Measurements from ENCODE around the gene GALNT3.

GALNT3 gene

DNA sequence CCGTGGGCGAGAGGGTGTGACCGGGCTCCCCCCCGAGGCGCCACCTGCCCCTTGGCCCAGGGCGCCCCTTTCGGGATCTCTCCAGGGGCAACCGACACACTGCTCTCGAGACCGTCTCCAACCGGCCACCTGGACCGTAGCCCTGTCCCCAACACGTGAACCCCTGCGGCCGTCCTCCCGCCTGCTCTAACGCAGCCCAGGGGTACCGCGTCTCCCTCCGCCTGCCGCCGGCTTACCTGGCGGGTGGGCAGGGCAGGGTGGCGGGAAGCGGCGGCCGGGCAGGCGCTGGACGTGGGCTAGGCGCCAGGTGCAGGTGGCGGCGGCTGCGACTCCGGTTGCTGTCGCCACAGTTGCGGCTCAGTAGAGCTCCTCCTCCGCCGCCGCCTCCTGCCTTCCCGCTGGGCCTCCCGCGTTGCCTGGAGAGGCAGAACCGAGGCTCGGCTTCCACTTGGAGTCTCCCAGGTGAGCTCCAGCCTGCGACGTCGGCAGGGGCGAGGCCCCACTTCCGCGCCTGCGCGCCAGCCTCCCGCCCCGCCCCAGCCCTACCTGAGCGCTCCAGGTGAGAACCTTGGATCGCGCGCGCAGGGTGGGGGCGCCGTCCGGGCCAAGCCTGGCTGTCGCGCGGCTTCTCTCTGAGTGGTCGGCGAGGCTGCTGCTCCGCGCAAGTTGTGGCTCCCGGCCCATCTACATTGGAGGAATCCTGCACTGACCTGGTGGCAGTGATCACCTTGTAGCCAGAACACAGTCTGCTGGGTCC is at the start of gene GALNT3:
TSS of gene GALNT3 (minus strand) at position 469 of the 757 bp plus-strand sequence. CDS start 23,547 bp downstream, outside the sequence.
- ATAC-seq (peak; percentile 51), DNase-seq (ENCODE audit: low spot score in 2 of 2) (peak; percentile 11 to 63)
- no peaks in the 10 kb centered on the region for H3K9me3 Mint-ChIP-seq
- H3K4me1 Mint-ChIP-seq = peaks cover 42% of the 10 kb centered on the region
- H3K27ac Mint-ChIP-seq = peak within 1 kb of the TSS; percentile 96
- H3K36me3 Mint-ChIP-seq = peaks cover 5% of the 10 kb centered on the region
- peak within 1 kb of the TSS; percentile 81 for H3K4me3 Mint-ChIP-seq

DNA sequence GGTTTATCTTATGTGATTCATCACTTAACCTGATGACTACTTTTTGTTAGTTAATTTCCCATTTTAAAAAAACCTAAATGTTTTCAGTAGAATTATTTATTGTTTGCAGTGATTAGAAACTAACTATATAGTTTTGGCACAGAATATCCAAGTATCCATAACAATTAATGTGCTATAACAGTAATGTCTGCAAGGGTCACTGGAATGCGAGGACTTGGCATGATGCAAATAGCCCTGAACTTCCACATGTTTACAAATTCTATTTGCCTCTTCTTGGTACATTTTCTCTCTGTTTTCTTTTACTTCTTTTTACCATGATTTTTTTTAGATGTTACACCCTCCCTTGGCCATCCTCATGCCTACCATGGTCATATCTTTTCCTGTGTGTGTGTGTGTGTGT is 49.3 kb upstream of the GALNT3 start:
- Mint-ChIP-seq H3K9me3 (no peaks in the 10 kb centered on the region), H3K4me1 (no peaks in the 10 kb centered on the region), H3K27ac (no peak overlapping the region), H3K36me3 (no peaks in the 10 kb centered on the region), H3K4me3 (no peak overlapping the region)
- ATAC-seq (no peak), DNase-seq (ENCODE audit: low spot score in 2 of 2) (no peak)

DNA sequence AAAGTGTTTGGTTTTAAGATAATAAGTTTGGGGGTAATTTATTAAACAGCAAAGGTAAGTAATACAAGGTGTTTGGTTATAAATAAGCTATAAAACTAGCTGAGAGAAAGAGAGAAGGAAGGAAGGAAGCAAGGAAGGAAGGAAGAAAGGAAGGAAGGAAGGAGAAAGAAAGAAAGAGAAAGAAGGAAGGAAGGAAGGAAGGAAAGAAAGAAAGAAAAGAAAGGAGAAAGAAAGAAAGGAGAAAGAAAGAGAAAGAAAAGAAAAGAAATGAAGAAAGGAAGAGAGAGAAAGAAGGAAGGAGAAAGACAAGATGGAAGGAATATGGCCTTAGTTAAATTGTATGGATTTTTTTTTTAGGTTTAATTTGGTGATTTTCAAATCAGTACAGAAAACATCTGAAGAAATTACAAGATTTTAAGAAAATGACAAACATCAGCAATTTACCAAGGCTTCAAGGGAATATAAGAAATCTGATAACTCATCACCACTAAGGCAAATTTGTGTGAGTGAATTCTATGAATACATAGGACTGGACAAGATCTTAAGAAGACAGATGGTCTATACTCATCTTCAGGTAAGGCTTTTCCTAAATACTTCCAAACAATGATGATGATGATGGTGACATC is 46.4 kb upstream of the GALNT3 start:
- Mint-ChIP-seq H3K36me3 (no peaks in the 10 kb centered on the region), H3K27ac (no peak overlapping the region), H3K4me1 (no peaks in the 10 kb centered on the region), H3K4me3 (no peak overlapping the region), H3K9me3 (no peaks in the 10 kb centered on the region)
- DNase-seq (ENCODE audit: low spot score in 2 of 2) (no peak), ATAC-seq (no peak)

DNA sequence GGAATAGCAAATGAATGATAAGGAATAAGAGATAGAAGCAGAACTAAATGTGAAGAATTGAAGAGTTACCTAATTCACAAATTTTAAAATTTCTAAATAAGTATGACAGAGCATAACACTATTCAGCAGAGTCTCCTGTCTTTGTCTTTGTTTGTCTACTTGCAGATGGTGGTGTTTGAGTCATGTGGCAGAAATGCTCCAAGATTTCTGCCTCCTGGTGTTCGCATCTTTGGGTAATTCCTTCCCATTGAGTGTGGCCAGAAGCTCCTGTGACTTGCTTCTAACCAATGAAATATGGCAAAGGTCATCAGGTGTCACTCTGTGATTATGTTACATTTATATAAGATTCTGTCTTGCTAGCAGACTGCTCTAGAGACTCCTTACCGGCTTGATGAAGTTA is 45.6 kb upstream of the GALNT3 start:
- no peaks in the 10 kb centered on the region for H3K9me3 Mint-ChIP-seq
- H3K4me3 Mint-ChIP-seq = no peak overlapping the region
- H3K27ac Mint-ChIP-seq = no peak overlapping the region
- H3K36me3 Mint-ChIP-seq = no peaks in the 10 kb centered on the region
- no peak for DNase-seq (ENCODE audit: low spot score in 2 of 2)
- ATAC-seq = no peak
- no peaks in the 10 kb centered on the region for H3K4me1 Mint-ChIP-seq

DNA sequence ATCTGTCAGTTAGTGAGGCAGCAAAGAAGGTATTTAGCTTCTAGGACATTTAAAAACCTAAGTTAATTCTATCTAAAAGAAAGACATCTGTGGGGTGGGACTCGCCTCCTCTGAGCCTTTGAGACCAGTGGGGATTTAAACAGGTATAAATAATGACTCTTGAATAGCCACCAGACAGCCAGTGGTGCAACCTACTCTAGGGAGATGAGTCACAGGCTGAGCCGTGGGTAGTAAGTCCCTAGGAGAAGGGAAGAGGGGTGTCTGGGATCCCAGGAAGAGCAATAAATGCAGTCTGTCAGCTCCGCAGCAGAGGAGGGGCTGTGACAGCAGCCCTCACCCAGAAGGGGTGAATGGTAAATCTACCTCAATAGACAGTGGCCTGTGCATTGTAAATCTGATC is 43.1 kb upstream of the GALNT3 start:
- no peak for DNase-seq (ENCODE audit: low spot score in 2 of 2)
- H3K9me3 Mint-ChIP-seq = no peaks in the 10 kb centered on the region
- no peaks in the 10 kb centered on the region for H3K36me3 Mint-ChIP-seq
- ATAC-seq = no peak
- H3K27ac Mint-ChIP-seq = no peak overlapping the region
- H3K4me1 Mint-ChIP-seq = no peaks in the 10 kb centered on the region
- H3K4me3 Mint-ChIP-seq = no peak overlapping the region

DNA sequence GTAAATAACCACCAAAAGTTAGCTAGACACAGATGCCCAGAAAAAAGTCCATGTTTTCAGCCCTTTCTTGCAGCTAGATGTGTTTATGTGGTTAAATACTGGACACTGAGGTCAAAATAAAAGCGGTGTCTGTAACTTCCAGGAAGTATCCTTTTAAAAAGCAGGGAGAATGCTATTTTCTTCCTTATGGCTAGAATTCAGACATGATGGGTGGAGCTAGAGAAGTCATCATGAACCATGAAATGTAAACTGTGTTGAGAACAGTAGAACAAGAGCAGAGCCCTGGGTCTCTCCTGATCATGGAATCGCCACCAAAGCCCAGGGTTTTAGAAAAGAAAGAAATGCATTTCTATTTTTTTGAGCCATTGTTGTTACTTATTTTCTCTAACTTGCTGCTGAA is 41.3 kb upstream of the GALNT3 start:
- DNase-seq (ENCODE audit: low spot score in 2 of 2) = no peak
- Mint-ChIP-seq H3K36me3 (no peaks in the 10 kb centered on the region), H3K9me3 (no peaks in the 10 kb centered on the region), H3K4me1 (no peaks in the 10 kb centered on the region), H3K4me3 (no peak overlapping the region), H3K27ac (no peak overlapping the region)
- ATAC-seq = no peak

DNA sequence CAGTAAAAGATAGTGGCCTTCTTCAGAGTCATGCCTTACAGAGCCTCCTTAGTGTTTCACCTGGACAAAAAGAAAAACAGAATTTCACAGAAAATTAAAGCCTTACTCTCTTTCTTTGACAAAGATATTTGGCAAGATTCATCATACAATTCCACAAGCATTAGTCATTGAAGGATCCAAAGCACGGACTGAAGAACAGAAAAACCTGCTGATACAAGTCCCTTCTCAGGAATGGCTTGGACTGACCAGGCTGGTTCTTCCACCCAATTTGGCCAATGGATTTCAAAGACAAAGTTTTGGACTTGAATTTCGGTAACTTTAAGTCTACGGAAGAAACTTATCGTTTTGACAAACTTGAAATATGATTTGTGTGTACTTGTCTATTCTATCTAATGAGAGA is 39.1 kb upstream of the GALNT3 start:
- no peak overlapping the region for H3K27ac Mint-ChIP-seq
- H3K4me3 Mint-ChIP-seq = no peak overlapping the region
- DNase-seq (ENCODE audit: low spot score in 2 of 2) (no peak), ATAC-seq (no peak)
- no peaks in the 10 kb centered on the region for H3K9me3 Mint-ChIP-seq
- H3K4me1 Mint-ChIP-seq = no peaks in the 10 kb centered on the region
- no peaks in the 10 kb centered on the region for H3K36me3 Mint-ChIP-seq

DNA sequence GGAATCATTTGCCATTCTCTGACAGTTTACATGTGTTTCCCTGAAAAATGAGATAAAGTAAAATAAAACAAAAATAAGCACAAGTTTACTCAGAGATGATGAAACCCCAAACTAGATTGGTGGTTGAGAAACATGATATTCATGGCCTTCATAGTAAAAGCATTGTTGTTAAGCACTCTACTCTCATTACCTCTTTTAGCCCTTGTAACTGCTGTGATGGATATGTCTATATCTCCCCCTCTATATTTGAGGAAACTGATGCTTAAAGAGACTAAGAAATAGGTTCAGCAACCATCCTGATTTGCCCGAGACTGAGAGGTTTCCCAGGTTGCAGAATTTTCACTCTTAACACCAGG is 33.9 kb upstream of the GALNT3 start:
- ATAC-seq (no peak), DNase-seq (ENCODE audit: low spot score in 2 of 2) (no peak)
- Mint-ChIP-seq H3K27ac (no peak overlapping the region), H3K9me3 (no peaks in the 10 kb centered on the region), H3K4me1 (no peaks in the 10 kb centered on the region), H3K4me3 (no peak overlapping the region), H3K36me3 (no peaks in the 10 kb centered on the region)

DNA sequence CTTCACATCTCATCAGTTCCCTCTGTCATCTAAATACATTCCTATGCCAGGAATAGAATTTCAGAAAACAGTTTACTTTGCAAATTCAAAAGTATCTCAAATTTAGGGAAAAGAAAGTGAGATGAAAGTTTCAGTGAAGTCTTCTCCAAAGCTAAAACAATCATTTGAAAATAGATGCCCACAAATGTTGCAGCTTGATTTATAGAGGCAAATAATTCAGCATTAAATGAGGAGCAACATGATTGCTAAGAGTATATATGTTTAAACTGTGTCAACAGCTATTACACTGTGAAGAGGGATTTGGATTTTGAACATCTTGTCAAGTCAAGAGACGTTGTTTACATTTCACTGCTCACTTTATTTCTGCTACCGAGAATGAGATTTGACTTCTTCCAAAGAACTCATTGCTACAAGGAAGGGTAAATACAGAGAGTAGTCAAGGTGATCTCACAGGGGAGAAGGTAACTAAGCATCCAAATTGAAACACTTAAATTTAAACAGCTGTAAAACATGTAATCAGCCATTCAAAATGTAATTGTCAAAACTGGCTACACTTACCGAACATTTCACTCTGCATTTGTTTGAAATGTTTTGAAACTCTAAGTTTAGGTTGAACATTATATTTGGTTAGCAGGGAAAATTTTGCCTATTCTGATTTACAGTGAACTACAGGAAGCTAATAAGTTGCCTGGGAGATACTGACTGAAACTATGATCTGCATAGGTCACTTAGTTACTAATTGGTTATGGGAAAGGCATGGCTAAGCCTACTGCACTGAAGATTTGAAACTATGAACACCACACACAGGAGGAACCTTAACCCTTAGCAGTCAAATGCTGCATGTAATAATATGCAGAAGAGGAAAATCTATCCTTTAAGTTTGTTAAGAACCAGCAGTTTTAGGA is 33.2 kb upstream of the GALNT3 start:
- ATAC-seq (no peak), DNase-seq (ENCODE audit: low spot score in 2 of 2) (no peak)

DNA sequence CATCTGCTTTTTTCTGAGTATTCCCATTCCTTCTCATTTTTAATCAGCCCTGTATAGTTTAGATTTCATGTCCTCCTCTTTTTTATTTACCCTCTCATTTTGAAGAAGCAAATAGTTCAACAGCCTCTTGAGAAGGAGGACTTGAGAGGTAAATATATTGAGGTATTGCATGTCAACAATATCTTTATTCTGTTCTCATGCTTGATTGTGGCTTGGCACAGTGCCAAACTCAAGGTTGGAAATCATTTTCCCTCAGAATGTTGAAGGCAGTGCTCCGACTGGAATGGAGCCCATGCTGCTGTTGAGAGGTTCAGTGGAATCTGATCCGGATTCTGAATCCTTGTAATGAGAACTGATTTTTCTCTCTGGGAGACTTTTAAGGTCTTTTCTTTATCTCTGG is 31.0 kb upstream of the GALNT3 start:
- no peak for DNase-seq (ENCODE audit: low spot score in 2 of 2)
- Mint-ChIP-seq H3K36me3 (no peaks in the 10 kb centered on the region), H3K4me1 (no peaks in the 10 kb centered on the region), H3K27ac (no peak overlapping the region), H3K4me3 (no peak overlapping the region), H3K9me3 (no peaks in the 10 kb centered on the region)
- ATAC-seq = no peak

More for the DNA sequence above, 33.2 kb upstream of the GALNT3 start:
- H3K27ac Mint-ChIP-seq = no peak overlapping the region
- H3K36me3 Mint-ChIP-seq = no peaks in the 10 kb centered on the region
- H3K4me3 Mint-ChIP-seq = no peak overlapping the region
- no peaks in the 10 kb centered on the region for H3K9me3 Mint-ChIP-seq
- H3K4me1 Mint-ChIP-seq = no peaks in the 10 kb centered on the region

DNA sequence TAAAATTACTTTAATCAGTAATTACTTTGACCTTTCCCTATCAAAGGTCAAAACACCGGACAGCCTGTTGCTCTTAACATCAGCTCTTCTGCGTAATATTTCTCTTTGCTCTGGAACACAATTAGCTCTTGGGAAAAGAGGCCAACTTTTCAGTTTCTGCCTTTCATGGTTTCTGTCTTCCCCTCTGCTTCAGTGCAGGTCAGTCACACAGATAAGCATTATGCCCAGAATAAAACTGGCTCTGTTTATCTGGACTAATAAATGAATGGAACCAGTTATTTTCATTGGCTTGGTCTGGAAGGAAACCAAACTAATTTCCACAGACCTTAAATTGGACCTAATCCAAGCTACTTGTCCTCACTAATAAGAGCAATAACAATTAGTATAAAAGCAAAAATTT is 26.2 kb upstream of the GALNT3 start:
- H3K36me3 Mint-ChIP-seq = no peaks in the 10 kb centered on the region
- no peaks in the 10 kb centered on the region for H3K4me1 Mint-ChIP-seq
- H3K9me3 Mint-ChIP-seq = no peaks in the 10 kb centered on the region
- no peak for DNase-seq (ENCODE audit: low spot score in 2 of 2)
- no peak overlapping the region for H3K4me3 Mint-ChIP-seq
- no peak for ATAC-seq
- no peak overlapping the region for H3K27ac Mint-ChIP-seq

DNA sequence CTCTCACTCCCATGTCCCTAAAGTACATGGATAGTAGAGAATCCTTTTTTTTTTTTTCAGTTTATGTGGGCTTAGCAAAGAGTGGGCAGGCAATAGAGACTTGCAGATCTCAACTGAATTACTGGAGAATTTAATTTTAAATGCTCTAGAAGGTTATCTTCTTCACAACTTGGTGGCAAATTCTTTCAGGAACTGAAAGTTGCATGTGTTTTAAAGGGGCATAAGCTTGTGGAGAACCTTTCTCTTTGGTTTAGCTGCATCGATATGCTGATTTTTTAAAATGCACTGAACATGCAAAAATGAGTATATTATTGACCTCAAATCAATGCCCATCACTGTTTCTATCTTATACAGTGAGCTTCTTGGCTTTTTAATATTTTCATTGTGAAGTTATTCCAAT is 24.9 kb upstream of the GALNT3 start:
- Mint-ChIP-seq H3K4me1 (no peaks in the 10 kb centered on the region), H3K4me3 (no peak overlapping the region), H3K27ac (no peak overlapping the region), H3K36me3 (no peaks in the 10 kb centered on the region), H3K9me3 (no peaks in the 10 kb centered on the region)
- DNase-seq (ENCODE audit: low spot score in 2 of 2) = no peak
- no peak for ATAC-seq

DNA sequence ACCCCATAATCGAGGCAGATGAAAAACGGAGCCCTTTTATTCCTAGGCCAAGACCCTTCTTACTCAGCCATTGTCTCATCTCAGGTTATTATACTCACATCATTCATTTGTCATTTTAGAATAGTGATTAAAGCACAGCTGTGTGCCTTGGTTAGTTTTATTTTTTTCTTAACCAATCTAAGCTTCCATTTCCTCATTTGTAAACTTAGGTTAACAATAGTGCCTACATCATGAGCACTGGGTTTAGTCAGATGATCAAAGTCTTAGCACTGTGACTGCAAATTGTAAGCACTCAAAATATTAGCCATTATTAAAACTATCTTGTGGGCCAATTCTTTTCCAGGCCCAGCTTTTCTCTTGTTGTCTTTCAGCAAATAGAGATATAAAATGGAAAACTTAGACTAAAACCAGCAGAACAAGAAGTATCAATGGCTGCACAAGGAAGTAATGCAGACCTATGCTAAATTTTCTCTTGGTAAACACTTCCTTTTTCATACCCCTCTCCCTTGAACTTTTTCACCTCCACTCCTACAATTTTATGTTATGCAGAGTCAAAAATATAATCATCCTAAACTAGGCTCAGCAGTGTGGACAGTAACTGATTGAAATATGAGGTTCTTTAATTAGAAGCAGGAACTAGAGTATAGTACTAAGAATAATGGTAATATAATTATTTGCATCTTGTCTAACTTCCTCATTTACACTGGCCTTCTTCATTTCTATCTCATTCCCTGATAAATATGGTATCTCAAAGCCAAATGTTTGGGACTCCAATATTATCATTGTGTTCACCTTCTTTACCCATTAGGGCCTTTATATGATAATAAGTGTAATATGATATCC is 21.5 kb upstream of the GALNT3 start:
- no peak for DNase-seq (ENCODE audit: low spot score in 2 of 2)
- no peaks in the 10 kb centered on the region for H3K36me3 Mint-ChIP-seq
- H3K4me3 Mint-ChIP-seq = no peak overlapping the region
- no peaks in the 10 kb centered on the region for H3K4me1 Mint-ChIP-seq
- no peaks in the 10 kb centered on the region for H3K9me3 Mint-ChIP-seq
- no peak overlapping the region for H3K27ac Mint-ChIP-seq
- no peak for ATAC-seq

DNA sequence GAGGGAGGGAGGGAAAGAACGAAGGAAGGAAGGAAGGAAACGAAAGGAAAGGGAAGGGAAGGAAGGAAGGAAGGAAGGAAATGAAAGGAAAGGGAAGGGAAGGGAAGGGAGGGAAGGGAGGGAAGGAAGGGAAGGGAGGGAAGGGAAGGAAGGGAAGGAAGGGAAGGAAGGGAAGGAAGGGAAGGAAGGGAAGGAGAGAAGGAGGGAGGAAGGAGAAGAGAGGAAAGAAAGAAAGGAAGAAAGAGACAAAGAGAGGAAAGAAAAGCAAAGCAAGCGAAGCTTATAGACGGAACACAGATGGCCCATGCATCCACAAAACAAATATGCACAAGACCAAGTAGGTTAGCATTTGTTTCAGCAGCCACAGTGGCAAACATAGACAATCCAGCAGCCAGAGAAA is 20.4 kb upstream of the GALNT3 start:
- no peaks in the 10 kb centered on the region for H3K9me3 Mint-ChIP-seq
- H3K36me3 Mint-ChIP-seq = no peaks in the 10 kb centered on the region
- no peak overlapping the region for H3K27ac Mint-ChIP-seq
- DNase-seq (ENCODE audit: low spot score in 2 of 2) = no peak
- no peak overlapping the region for H3K4me3 Mint-ChIP-seq
- H3K4me1 Mint-ChIP-seq = no peaks in the 10 kb centered on the region
- no peak for ATAC-seq

Data from stimulated activated effector memory CD8-positive, alpha-beta T cell treated with anti-CD3 and anti-CD28 coated beads, Interleukin-12 subunit alpha, Interleukin-12 subunit beta, amount 100 ng/mL, for 72 hours (primary cell).